ENCODE data around the gene ZFYVE27. TPM values are rescaled to one million over a fixed set of nuclear protein-coding genes. Genes with fewer than 3 reads are reported as not detected.

The ZFYVE27 gene
- total RNA-seq, 2 experiments from 2014 or later = 23.8 to 27.3 TPM

- Mint-ChIP-seq H3K27me3 (ENCODE audit: low read depth) (peaks cover 24% of the 10 kb centered on the region), H3K4me3 (no peak overlapping the region), H3K36me3 (ENCODE audit: low read depth) (no peaks in the 10 kb centered on the region), H3K27ac (no peak overlapping the region), H3K9me3 (ENCODE audit: insufficient read depth) (no peaks in the 10 kb centered on the region), H3K4me1 (ENCODE audit: low read depth) (no peaks in the 10 kb centered on the region)
- DNase-seq (no peak), ATAC-seq (no peak)
- POLR2A ChIA-PET = no interaction called here
- CTCF ChIA-PET = interaction anchor here (1.4 to 11.1 kb wide), 3 partner anchors 23 to 25 kb away, joined by 4 to 171 read pairs (median 75); partner anchors contain the start of gene ZFYVE27
These were observed 29.6 kb upstream of the ZFYVE27 start for GRCh38 chr10:97707134-97707861.

DNA sequence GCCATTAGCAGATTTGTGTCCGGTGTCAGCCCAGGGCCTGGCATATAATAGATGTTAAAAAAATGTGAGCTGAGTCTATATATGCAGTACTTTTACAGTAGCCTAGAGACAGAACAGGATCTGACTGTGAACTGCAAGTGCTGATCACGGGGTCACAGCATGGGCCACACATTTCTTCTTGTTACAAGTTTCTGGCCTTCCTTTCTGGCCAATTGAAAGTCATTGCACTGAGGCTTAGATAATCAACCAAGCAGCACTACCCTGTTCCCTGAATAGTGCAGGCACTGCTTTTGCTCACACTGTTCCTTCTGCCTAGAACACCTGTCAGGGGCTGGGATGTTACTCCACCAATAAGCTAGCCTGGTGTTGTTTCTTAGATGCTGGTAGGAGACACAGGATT lies 28.8 kb upstream of the ZFYVE27 start:
- H3K27me3 Mint-ChIP-seq (ENCODE audit: low read depth) = peaks cover 27% of the 10 kb centered on the region

GRCh38 chr10:97708976-97709946 lies 27.7 kb upstream of the ZFYVE27 start:
- H3K27ac Mint-ChIP-seq = no peak overlapping the region
- peaks cover 8% of the 10 kb centered on the region for H3K4me1 Mint-ChIP-seq (ENCODE audit: low read depth)
- peaks cover 21% of the 10 kb centered on the region for H3K27me3 Mint-ChIP-seq (ENCODE audit: low read depth)
- ChIA-PET CTCF (interaction anchor here (0.6 to 11.1 kb wide), 16 partner anchors 8 to 336 kb away, joined by 3 to 171 read pairs (median 4); partner anchors contain the start of genes AVPI1, GOLGA7B and ZFYVE27), POLR2A (interaction anchor here (0.6 to 1.1 kb wide), 3 partner anchors 27 to 1550 kb away, joined by 3 to 5 read pairs (median 3); partner anchors contain the start of gene ZFYVE27)
- ATAC-seq (no peak), DNase-seq (peak; percentile 53)
- H3K9me3 Mint-ChIP-seq (ENCODE audit: insufficient read depth) = no peaks in the 10 kb centered on the region
- H3K36me3 Mint-ChIP-seq (ENCODE audit: low read depth) = no peaks in the 10 kb centered on the region
- no peak overlapping the region for H3K4me3 Mint-ChIP-seq

More for the DNA sequence above, 28.8 kb upstream of the ZFYVE27 start:
- Mint-ChIP-seq H3K4me1 (ENCODE audit: low read depth) (peaks cover 5% of the 10 kb centered on the region), H3K27ac (no peak overlapping the region), H3K9me3 (ENCODE audit: insufficient read depth) (no peaks in the 10 kb centered on the region), H3K4me3 (no peak overlapping the region), H3K36me3 (ENCODE audit: low read depth) (no peaks in the 10 kb centered on the region)
- no peak for DNase-seq
- CTCF ChIA-PET = interaction anchor here (1.0 to 11.1 kb wide), 6 partner anchors 11 to 337 kb away, joined by 3 to 171 read pairs (median 18); partner anchors contain the start of genes AVPI1 and ZFYVE27
- POLR2A ChIA-PET = interaction anchor here (1.1 kb wide), 1 partner anchor 28 kb away, joined by 3 read pairs; the partner anchor contains the start of gene ZFYVE27
- ATAC-seq = no peak

DNA sequence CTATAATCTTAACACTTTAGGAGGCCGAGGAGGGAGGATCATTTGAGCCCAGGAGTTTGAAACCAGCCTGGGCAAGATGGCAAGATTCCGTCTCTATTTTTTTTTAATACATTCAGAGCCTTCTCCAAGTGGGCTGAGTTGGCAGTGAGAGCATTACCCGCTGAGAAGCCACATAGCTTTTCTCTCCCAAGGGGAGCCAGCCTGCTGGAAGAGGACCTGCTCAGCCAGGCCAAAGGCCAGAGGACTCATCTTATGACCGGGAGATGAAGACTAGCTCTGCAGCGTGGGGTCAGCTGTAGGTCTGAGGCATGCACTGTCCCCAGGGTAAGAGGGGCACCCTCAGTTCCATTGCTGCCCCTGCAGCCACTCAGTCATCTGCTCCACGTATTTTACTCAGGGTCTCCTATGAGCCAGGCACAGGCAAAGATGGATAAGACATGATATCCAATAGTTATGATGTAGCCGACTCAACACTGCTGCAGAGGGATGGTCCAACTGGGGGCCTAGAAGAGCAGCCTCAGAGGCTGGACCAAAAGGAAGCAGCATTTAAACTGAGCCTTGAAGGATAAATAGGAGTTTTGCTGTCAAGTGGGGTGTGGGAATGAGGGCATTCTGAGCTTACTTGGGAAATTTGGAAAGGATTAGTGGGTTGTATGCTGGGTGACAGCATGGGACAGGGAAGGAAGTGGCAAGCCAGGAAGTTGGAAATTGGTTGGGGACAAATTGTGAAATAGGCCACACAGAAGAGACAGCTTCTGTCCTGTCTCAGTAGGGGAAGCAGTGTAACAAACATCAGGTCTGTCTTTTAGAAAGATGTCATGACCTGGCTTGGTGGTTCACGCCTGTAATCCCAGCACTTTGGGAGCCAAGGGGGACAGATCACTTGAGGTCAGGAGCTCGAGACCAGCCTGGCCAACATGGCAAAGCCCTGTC lies 25.0 kb upstream of the ZFYVE27 start:
- ChIA-PET CTCF (interaction anchor here (0.6 to 11.1 kb wide), 5 partner anchors 10 to 211 kb away, joined by 3 to 171 read pairs (median 25); partner anchors contain the start of gene ZFYVE27), POLR2A (no interaction called here)

GRCh38 chr10:97713339-97713825 lies 23.5 kb upstream of the ZFYVE27 start, which contains the start of gene MARVELD1:
Gene MARVELD1 (plus strand): TSS chr10:97713730. CDS start chr10:97713877, 147 bp downstream.
- no peak for ATAC-seq
- peak within 1 kb of the TSS; percentile 98 for H3K4me3 Mint-ChIP-seq

More for the DNA sequence above, 25.0 kb upstream of the ZFYVE27 start:
- Mint-ChIP-seq H3K4me3 (no peak overlapping the region), H3K27me3 (ENCODE audit: low read depth) (peaks cover 26% of the 10 kb centered on the region), H3K27ac (no peak overlapping the region), H3K9me3 (ENCODE audit: insufficient read depth) (no peaks in the 10 kb centered on the region), H3K36me3 (ENCODE audit: low read depth) (no peaks in the 10 kb centered on the region), H3K4me1 (ENCODE audit: low read depth) (peaks cover 20% of the 10 kb centered on the region)
- DNase-seq (no peak), ATAC-seq (no peak)

GRCh38 chr10:97713826-97714400 lies 23.0 kb upstream of the ZFYVE27 start:
- peak; percentile 86 for ATAC-seq
- H3K4me3 Mint-ChIP-seq = peak overlapping the region; percentile 98
- POLR2A ChIA-PET = interaction anchor here (0.7 to 1.9 kb wide), 4 partner anchors 10 to 27 kb away, joined by 3 to 6 read pairs (median 3); partner anchors contain the start of genes AVPI1 and ZFYVE27
- H3K9me3 Mint-ChIP-seq (ENCODE audit: insufficient read depth) = no peaks in the 10 kb centered on the region
- peaks cover 20% of the 10 kb centered on the region for H3K4me1 Mint-ChIP-seq (ENCODE audit: low read depth)
- H3K36me3 Mint-ChIP-seq (ENCODE audit: low read depth) = no peaks in the 10 kb centered on the region
- H3K27me3 Mint-ChIP-seq (ENCODE audit: low read depth) = peaks cover 29% of the 10 kb centered on the region
- CTCF ChIA-PET = interaction anchor here (0.9 to 11.1 kb wide), 8 partner anchors 10 to 155 kb away, joined by 3 to 171 read pairs (median 7); partner anchors contain the start of genes ANKRD2, AVPI1 and ZFYVE27
- DNase-seq = peak; percentile 64
- peak overlapping the region; percentile 86 for H3K27ac Mint-ChIP-seq

More at GRCh38 chr10:97713339-97713825, 23.5 kb upstream of the ZFYVE27 start, which contains the start of gene MARVELD1:
- H3K4me1 Mint-ChIP-seq (ENCODE audit: low read depth) = peaks cover 20% of the 10 kb centered on the region
- DNase-seq = no peak
- peak within 1 kb of the TSS; percentile 86 for H3K27ac Mint-ChIP-seq
- no peaks in the 10 kb centered on the region for H3K9me3 Mint-ChIP-seq (ENCODE audit: insufficient read depth)
- H3K36me3 Mint-ChIP-seq (ENCODE audit: low read depth) = no peaks in the 10 kb centered on the region
- POLR2A ChIA-PET = interaction anchor here (0.7 to 1.9 kb wide), 3 partner anchors 11 to 27 kb away, joined by 3 to 6 read pairs (median 3); partner anchors contain the start of gene AVPI1
- peaks cover 30% of the 10 kb centered on the region for H3K27me3 Mint-ChIP-seq (ENCODE audit: low read depth)
- CTCF ChIA-PET = interaction anchor here (1.4 to 11.1 kb wide), 7 partner anchors 11 to 155 kb away, joined by 4 to 171 read pairs (median 7); partner anchors contain the start of genes AVPI1 and ZFYVE27

GRCh38 chr10:97714401-97715258 lies 22.3 kb upstream of the ZFYVE27 start:
- POLR2A ChIA-PET = interaction anchor here (0.7 to 1.9 kb wide), 5 partner anchors 10 to 48 kb away, joined by 3 to 6 read pairs (median 3); partner anchors contain the start of genes AVPI1 and ZFYVE27
- Mint-ChIP-seq H3K4me1 (ENCODE audit: low read depth) (peaks cover 20% of the 10 kb centered on the region), H3K27me3 (ENCODE audit: low read depth) (peaks cover 24% of the 10 kb centered on the region), H3K4me3 (peak overlapping the region; percentile 98), H3K9me3 (ENCODE audit: insufficient read depth) (no peaks in the 10 kb centered on the region), H3K27ac (peak overlapping the region; percentile 25), H3K36me3 (ENCODE audit: low read depth) (no peaks in the 10 kb centered on the region)
- DNase-seq (peak; percentile 28), ATAC-seq (peak; percentile 38)
- CTCF ChIA-PET = interaction anchor here (0.9 to 11.1 kb wide), 7 partner anchors 10 to 143 kb away, joined by 3 to 171 read pairs (median 7); partner anchors contain the start of genes ANKRD2, AVPI1 and ZFYVE27

DNA sequence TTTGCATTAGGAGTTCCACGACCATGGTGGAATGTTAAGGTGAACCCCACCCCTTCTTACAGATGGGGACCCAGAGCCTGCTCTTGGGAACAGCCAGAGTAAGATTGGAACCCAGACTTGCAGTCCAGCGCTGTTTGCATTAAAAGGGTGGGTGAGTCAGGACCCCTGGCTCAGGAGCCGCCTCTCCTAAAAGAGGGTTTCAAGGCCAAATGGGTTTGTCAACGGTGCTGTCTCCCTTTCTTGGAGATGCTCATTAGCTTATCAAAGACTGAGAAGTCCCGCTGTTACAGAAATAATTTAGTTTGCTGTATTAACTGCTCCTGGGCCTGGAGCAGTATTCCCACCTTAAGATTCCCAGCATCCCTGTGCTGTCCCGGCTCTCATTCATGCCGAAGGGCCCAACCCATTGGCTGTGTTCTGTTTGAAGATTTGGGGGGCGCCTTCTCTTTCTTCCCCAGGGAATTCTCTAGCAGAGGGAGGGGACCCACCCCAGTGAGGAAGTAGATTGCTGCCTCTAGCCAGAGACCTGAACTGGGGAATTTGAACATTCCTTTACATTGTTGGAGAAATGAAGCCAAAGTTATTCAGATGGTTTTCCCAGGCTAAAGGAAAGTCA lies 21.6 kb upstream of the ZFYVE27 start:
- H3K36me3 Mint-ChIP-seq (ENCODE audit: low read depth) = no peaks in the 10 kb centered on the region
- H3K27me3 Mint-ChIP-seq (ENCODE audit: low read depth) = peaks cover 24% of the 10 kb centered on the region
- CTCF ChIA-PET = interaction anchor here (1.7 to 11.1 kb wide), 6 partner anchors 9 to 39 kb away, joined by 4 to 171 read pairs (median 11); partner anchors contain the start of genes AVPI1 and ZFYVE27
- ATAC-seq = no peak
- POLR2A ChIA-PET = interaction anchor here (1.1 to 1.9 kb wide), 3 partner anchors 9 to 48 kb away, joined by 3 to 6 read pairs (median 3); partner anchors contain the start of gene ZFYVE27
- H3K27ac Mint-ChIP-seq = no peak overlapping the region
- DNase-seq = no peak
- peaks cover 20% of the 10 kb centered on the region for H3K4me1 Mint-ChIP-seq (ENCODE audit: low read depth)
- no peaks in the 10 kb centered on the region for H3K9me3 Mint-ChIP-seq (ENCODE audit: insufficient read depth)
- peak overlapping the region; percentile 98 for H3K4me3 Mint-ChIP-seq
